HG02798 (cell line): ENCODE data around the gene NFATC3.

Experiments
- ATAC-seq: cut with Tn5 transposase; IDR thresholded peaks from one replicate; pipeline ENCODE4 v1.9.1; 2021; ENCODE audit warnings: mild to moderate bottlenecking; ENCODE audit not compliant: unreplicated experiment, poor library complexity

The NFATC3 gene

GRCh38 chr16:68085259-68086071 is at the start of gene NFATC3:
NFATC3 (plus strand) TSS chr16:68085370; CDS start chr16:68085682, 312 bp downstream.
- ATAC-seq = peak; percentile 74

- no peak for ATAC-seq
These were observed 47.2 kb upstream of the NFATC3 start for GRCh38 chr16:68037841-68038597.

- ATAC-seq = peak; percentile 83
These were observed 44.5 kb upstream of the NFATC3 start for GRCh38 chr16:68040506-68041288.

- no peak for ATAC-seq
These were observed 43.4 kb upstream of the NFATC3 start for GRCh38 chr16:68041783-68042182.

- ATAC-seq = no peak
These were observed 39.1 kb upstream of the NFATC3 start for GRCh38 chr16:68046106-68046505.

GRCh38 chr16:68047987-68048386 is 37.2 kb upstream of the NFATC3 start:
- ATAC-seq = no peak

- no peak for ATAC-seq
These were observed 35.7 kb upstream of the NFATC3 start for GRCh38 chr16:68049449-68049848.

GRCh38 chr16:68055395-68055794 is 29.8 kb upstream of the NFATC3 start:
- no peak for ATAC-seq

GRCh38 chr16:68059804-68060203 is 25.4 kb upstream of the NFATC3 start:
- no peak for ATAC-seq

GRCh38 chr16:68061396-68061795 is 23.8 kb upstream of the NFATC3 start:
- ATAC-seq = no peak

GRCh38 chr16:68062910-68063393 is 22.2 kb upstream of the NFATC3 start:
- no peak for ATAC-seq

- ATAC-seq = peak; percentile 45
These were observed 20.3 kb upstream of the NFATC3 start for GRCh38 chr16:68064791-68065365.

- no peak for ATAC-seq
These were observed 19.4 kb upstream of the NFATC3 start for GRCh38 chr16:68065716-68066305.

GRCh38 chr16:68066763-68067162 is 18.4 kb upstream of the NFATC3 start:
- no peak for ATAC-seq

- no peak for ATAC-seq
These were observed 16.2 kb upstream of the NFATC3 start for GRCh38 chr16:68068926-68069325.

- no peak for ATAC-seq
These were observed 15.5 kb upstream of the NFATC3 start for GRCh38 chr16:68069511-68070248.

- no peak for ATAC-seq
These were observed 14.9 kb upstream of the NFATC3 start for GRCh38 chr16:68070249-68070730.

GRCh38 chr16:68070806-68071517 is 14.2 kb upstream of the NFATC3 start:
- peak; percentile 34 for ATAC-seq
